Body of pancreas (tissue), 4 donors: ENCODE data around the gene KIAA1614. TPM values are rescaled to one million over a fixed set of nuclear protein-coding genes. Genes with fewer than 3 reads are reported as not detected.

Source experiments
- ATAC-seq: fragments of 150-250 bp; one replicate; pipeline ENCODE4 v1.9.1; 2016
- DNase-seq, 4 donors: peaks; one replicate each; pipeline ENCODE4 v3.0.0-alpha.2; 2019
- H3K27ac ChIP-seq, 4 donors: fragments of 200-600 bp; sonication (generic); 1 replicate in 3 of 4; 2 replicates in 1 of 4; pipeline versions ENCODE4 v1.5.1 to v1.6.1; 2016 to 2019; ENCODE audit warnings: mild to moderate bottlenecking in 1 of 4, mixed read lengths in 1 of 4, moderate library complexity in 1 of 4
- H3K27me3 ChIP-seq, 2 donors: fragments of 200-600 bp; sonication (generic); one replicate each; pipeline ENCODE4 v1.6.0; 2016; ENCODE audit warnings: mild to moderate bottlenecking in 1 of 2
- H3K36me3 ChIP-seq, 2 donors: fragments of 200-600 bp; sonication (generic); replicated peaks in 1 of 2; 2 replicates each; pipeline ENCODE4 v1.5.1; 2016; ENCODE audit warnings: low read depth in 2 of 2; ENCODE audit not compliant: insufficient read depth in 1 of 2
- H3K4me1 ChIP-seq: fragments of 200-600 bp; sonication (generic); one replicate; pipeline ENCODE4 v1.6.0; 2016
- H3K4me3 ChIP-seq, 2 donors: fragments of 200-600 bp; sonication (generic); 1 replicate in 1 of 2; 2 replicates in 1 of 2; pipeline ENCODE4 v1.5.1; 2016 to 2019
- H3K9me3 ChIP-seq, 3 donors: fragments of 200-600 bp; sonication (generic); 1 replicate in 2 of 3; 2 replicates in 1 of 3; pipeline ENCODE4 v1.5.1; 2016
- CTCF ChIP-seq, 7 experiments: fragments of 450-650 bp in 4 of 7; fragments of 200-600 bp in 3 of 7; sonication (generic) in 3 of 7; IDR thresholded peaks; one replicate each; pipeline ENCODE4 v1.5.1; 2016 to 2019; ENCODE audit warnings: antibody characterized with exemption in 7 of 7
- POLR2A ChIP-seq, 3 donors: fragments of 450-650 bp; IDR thresholded peaks; one replicate each; pipeline ENCODE4 v1.6.1; 2016; ENCODE audit warnings: antibody characterized with exemption in 3 of 3, mild to moderate bottlenecking in 2 of 3
- WGBS, 2 donors: methylation state at CpG; one replicate each; pipeline ENCODE4 v1.1.5; 2017; 5-methylcytosine and 5-hydroxymethylcytosine counted together
- intact Hi-C: fragments of 100-400 bp; cut with DNase I; formaldehyde crosslinking; loops from one replicate; pipeline ENCODE4 v1.15.1; 2023
- total RNA-seq, 2 donors: library from RNA; depleted of rRNA; stranded (reverse); fragments of >200 nt; gene quantifications; one replicate each; pipeline ENCODE4 v1.1.0, GENCODE V29; 2016

Gene KIAA1614
- total RNA-seq, 2 donors from 2014 or later = 0.52 to 4.3 TPM

DNA sequence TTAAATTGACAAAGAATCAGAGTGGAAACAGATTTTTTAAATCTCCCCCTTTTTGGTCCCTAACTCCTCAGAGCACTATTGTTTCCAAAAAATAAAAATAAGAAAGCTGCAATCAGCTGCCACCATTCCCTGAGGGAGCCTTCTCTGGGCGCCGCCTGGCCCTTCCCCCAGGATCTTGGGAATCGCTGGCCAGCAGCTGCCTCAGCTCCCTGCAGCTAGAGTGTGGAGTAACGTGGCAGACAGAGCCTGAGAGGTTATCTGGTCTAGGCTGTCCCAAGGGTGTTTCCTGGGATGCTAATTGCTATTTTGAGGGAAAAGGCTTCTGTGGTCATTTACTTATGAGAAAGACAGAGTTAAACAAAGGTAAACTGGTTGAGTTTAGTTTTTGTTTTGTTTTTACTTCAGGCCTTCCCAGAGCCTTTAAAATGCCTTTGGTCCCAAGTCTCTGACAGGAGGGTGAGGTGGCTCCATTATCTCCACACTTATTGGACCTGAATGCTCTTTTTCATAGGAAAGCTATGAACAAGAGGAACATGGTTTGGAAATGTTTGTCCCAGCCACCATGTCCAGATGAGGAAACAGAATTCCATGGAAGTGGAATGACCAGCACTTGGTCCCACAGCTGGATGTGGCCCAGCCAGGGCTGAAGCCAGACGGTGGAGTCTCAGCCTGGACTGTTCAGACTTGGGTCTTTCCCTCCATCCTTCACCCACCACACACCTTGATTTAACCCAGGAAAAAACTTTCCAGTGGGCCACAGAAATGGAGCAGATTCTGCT is 14.1 kb upstream of the KIAA1614 start:
- Histone ChIP-seq H3K4me3 (no peak overlapping the region), H3K9me3 (no peaks in the 10 kb centered on the region), H3K36me3 (no peaks in the 10 kb centered on the region), H3K4me1 (peaks cover 17% of the 10 kb centered on the region), H3K27ac (peak overlapping the region in 1 of 4 donors; percentile 45), H3K27me3 (no peaks in the 10 kb centered on the region)
- DNase-seq (peak in 2 of 4 donors; percentile 33 to 43), ATAC-seq (peak; percentile 70)
- no peak for TF ChIP-seq CTCF (IDR thresholded peaks at IDR 0.05)
- intact Hi-C loops = loop anchor here (10.0 kb wide), 1 partner anchor 246 kb away; no protein-coding TSS in a partner anchor
- 45 to 48% methylated on average over 5 of the region's 5 CpGs for WGBS, 2 donors

DNA sequence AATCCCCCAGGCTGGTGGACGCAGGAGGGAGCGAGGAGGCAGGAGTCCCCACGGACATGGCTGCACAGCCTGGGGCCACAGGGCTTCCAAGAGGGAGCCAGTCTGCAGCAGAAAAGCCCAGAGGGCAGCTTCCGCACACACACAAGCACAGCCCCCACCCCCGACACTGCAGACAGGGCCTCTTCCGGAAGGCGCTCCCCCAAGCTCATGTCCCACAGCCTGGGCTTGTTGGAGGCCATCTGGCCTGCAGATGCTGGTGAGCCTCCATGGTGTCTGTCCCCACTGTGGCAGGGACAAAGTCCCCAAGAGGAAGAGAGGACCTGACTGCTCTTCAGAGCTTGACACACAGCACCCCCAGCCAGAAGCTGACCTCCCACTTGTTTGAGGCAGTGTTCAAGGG is 13.4 kb upstream of the KIAA1614 start:
- intact Hi-C loops = loop anchor here (10.0 kb wide), 1 partner anchor 246 kb away; no protein-coding TSS in a partner anchor
- TF ChIP-seq CTCF (IDR thresholded peaks at IDR 0.05) (no peak), POLR2A (IDR thresholded peaks at IDR 0.05) (no peak)

DNA sequence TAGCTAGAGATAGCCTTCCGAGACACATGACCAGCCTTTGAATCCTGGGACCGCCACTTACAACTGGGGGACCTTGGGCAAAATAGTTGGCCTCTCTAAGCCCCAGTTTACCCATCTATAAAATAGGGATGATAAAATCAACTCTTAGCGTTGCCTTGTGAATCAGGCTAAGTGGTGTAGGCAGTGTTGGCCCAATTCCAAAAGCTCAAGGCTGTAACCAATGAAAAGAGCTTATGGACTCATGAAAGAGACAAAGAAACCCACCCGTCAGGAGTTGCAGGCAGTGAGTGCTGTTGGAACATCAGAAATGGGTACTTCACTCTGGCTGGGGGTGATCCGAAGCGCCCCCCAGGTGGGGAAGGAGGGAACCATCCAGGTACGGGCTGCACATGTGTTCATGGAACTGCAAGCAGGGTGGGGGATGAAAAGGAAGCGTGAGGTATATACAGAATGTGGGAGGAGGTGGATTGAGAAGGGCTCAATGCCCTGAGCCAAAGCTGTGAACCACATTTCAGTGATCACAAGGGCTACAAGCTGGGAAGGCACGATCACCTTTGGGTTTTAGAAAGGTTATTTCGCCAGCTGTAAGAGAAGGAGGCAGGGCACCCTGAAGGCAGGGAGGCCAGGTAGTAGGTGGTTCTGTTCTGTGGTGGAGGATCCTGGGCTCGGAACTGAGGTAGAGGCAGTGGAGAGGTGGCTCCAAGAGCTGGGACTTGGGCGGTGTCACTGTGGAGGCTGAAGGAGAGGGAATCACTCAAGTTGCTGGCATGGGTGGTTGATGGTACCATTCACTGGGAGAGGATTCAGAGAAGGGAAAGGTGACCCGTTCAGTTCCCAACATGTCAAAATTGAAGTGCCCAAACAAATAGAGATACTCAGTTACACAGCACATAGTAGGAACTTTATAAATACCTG is 11.4 kb upstream of the KIAA1614 start:
- TF ChIP-seq CTCF (IDR thresholded peaks at IDR 0.05) = no peak
- no peak for TF ChIP-seq POLR2A (IDR thresholded peaks at IDR 0.05)
- Histone ChIP-seq H3K4me1 (peaks cover 17% of the 10 kb centered on the region), H3K9me3 (no peaks in the 10 kb centered on the region), H3K4me3 (no peak overlapping the region), H3K36me3 (no peaks in the 10 kb centered on the region), H3K27me3 (no peaks in the 10 kb centered on the region), H3K27ac (no peak overlapping the region)
- DNase-seq (no peak), ATAC-seq (no peak)
- WGBS, 2 donors = 72 to 77% methylated on average over 13 of the region's 13 CpGs
- intact Hi-C loops = no loop called here

More for the DNA sequence above, 13.4 kb upstream of the KIAA1614 start:
- Histone ChIP-seq H3K27me3 (no peaks in the 10 kb centered on the region), H3K27ac (no peak overlapping the region), H3K4me1 (peaks cover 17% of the 10 kb centered on the region), H3K4me3 (no peak overlapping the region), H3K36me3 (no peaks in the 10 kb centered on the region), H3K9me3 (no peaks in the 10 kb centered on the region)
- DNase-seq (no peak), ATAC-seq (no peak)
- 88% methylated on average over 7 of the region's 7 CpGs; no CpG with 5 or more reads in 1 of the 2 donors for WGBS, 2 donors

DNA sequence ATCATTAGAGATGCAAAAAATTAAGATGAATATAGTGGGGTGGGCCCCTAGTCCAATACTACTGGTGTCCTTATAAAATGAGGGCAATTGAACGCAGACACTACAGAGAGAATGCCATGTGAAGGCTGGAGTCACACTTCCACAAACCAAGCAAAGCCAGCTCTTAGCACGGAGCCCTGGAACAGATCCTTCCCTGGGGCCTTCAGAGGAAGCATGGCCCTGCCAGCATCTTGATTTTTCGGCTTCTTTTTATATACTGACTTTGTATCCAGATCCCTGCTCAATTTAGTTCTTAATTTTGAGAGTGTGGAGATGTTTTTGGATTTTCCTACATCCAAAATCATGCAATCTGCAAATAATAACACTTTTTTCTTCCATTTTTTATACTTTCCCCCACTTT is 10.2 kb upstream of the KIAA1614 start:
- TF ChIP-seq CTCF (IDR thresholded peaks at IDR 0.05) (no peak), POLR2A (IDR thresholded peaks at IDR 0.05) (no peak)
- DNase-seq (no peak), ATAC-seq (no peak)
- Histone ChIP-seq H3K27ac (no peak overlapping the region), H3K36me3 (no peaks in the 10 kb centered on the region), H3K4me1 (peaks cover 15% of the 10 kb centered on the region), H3K27me3 (no peaks in the 10 kb centered on the region), H3K9me3 (no peaks in the 10 kb centered on the region), H3K4me3 (no peak overlapping the region)
- intact Hi-C loops = no loop called here
- 81 to 82% methylated on average over 3 of the region's 3 CpGs for WGBS, 2 donors
